GM21515 (cell line): ENCODE measurements around the gene MYADM.
"Not testable (repeated sequence)": the region's sequence is repeated elsewhere in the genome, so short reads cannot be mapped to it uniquely, and the experiment has no call there.

Experiments used
- ATAC-seq: cut with Tn5 transposase; IDR thresholded peaks from one replicate; pipeline ENCODE4 v1.9.1; 2021; ENCODE audit not compliant: unreplicated experiment

MYADM gene

GRCh38 chr19:53868091-53868891 lies 608 bp downstream of the MYADM start:
- no peak for ATAC-seq

GRCh38 chr19:53868892-53869804 lies 1.5 kb downstream of the MYADM start:
- ATAC-seq: no peak

- not testable (repeated sequence) for ATAC-seq
These were observed 2.3 kb downstream of the MYADM start for GRCh38 chr19:53869805-53870484.

GRCh38 chr19:53870485-53870844 lies 2.8 kb downstream of the MYADM start:
- no peak for ATAC-seq

GRCh38 chr19:53871454-53871853 lies 3.8 kb downstream of the MYADM start:
- ATAC-seq: no peak

GRCh38 chr19:53872762-53873161 lies 5.1 kb downstream of the MYADM start:
- ATAC-seq: no peak

GRCh38 chr19:53873773-53874605 lies 6.3 kb downstream of the MYADM start:
- ATAC-seq: no peak

GRCh38 chr19:53874606-53874990 lies 6.9 kb downstream of the MYADM start:
- no peak for ATAC-seq

- ATAC-seq: no peak
These were observed 8.1 kb downstream of the MYADM start for GRCh38 chr19:53875602-53876325.

- no peak for ATAC-seq
These were observed 9.1 kb downstream of the MYADM start for GRCh38 chr19:53876651-53877224.

GRCh38 chr19:53877361-53877766 lies 9.7 kb downstream of the MYADM start:
- ATAC-seq: no peak

GRCh38 chr19:53878776-53879139 lies 11.1 kb downstream of the MYADM start:
- ATAC-seq: no peak

GRCh38 chr19:53879140-53880081 lies 11.7 kb downstream of the MYADM start:
- ATAC-seq: peak; percentile 75

GRCh38 chr19:53880711-53881481 lies 13.2 kb downstream of the MYADM start:
- no peak for ATAC-seq

GRCh38 chr19:53881482-53882390 lies 14.1 kb downstream of the MYADM start, which contains the start of gene PRKCG:
Gene PRKCG (plus strand): TSS chr19:53882197. CDS start chr19:53882495, 298 bp downstream.
- ATAC-seq: no peak

GRCh38 chr19:53882391-53883050 lies 14.8 kb downstream of the MYADM start:
- no peak for ATAC-seq
